Adrenal gland (tissue), 5 donors: ENCODE results near the gene SPOCK3.

Source experiments
- POLR2A ChIP-seq, 2 donors: fragments of 450-650 bp; IDR thresholded peaks; one replicate each; pipeline ENCODE4 v1.6.1; 2017; ENCODE audit warnings: antibody characterized with exemption in 2 of 2, mild to moderate bottlenecking in 2 of 2, moderate library complexity in 1 of 2
- TF ChIP-seq, protein P1 (sequence below), 6 experiments: fragments of 450-650 bp in 4 of 6; fragments of 200-600 bp in 2 of 6; sonication (generic) in 1 of 6; IDR thresholded peaks; 1 replicate in 5 of 6; 2 replicates in 1 of 6; pipeline versions ENCODE4 v1.5.1 to v1.8.0; 2016 to 2021; ENCODE audit warnings: antibody characterized with exemption in 6 of 6, mild to moderate bottlenecking in 2 of 6, moderate library complexity in 1 of 6
- donor health status: DM: no; HTN: no; CAD: no.

DNA sequence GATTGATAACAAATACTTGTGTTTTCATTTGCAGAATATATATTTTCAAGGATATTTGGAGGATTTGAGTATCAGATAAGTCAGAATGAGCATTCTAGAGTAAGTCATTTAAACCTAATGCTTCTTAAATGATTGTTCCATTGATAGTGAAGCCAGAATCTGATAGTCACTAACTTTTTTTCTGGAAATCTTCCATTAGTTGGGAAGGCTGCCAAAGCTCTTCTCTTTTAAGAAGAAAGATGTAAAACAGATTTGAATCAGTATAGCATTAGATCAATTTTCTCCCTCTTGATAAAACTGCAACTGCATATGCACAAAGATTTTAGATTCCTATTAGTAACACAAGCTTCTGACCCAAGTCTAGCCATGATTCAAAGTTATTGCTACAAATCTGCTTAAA, 256.7 kb downstream of the SPOCK3 start:
- TF ChIP-seq, protein P1, sequence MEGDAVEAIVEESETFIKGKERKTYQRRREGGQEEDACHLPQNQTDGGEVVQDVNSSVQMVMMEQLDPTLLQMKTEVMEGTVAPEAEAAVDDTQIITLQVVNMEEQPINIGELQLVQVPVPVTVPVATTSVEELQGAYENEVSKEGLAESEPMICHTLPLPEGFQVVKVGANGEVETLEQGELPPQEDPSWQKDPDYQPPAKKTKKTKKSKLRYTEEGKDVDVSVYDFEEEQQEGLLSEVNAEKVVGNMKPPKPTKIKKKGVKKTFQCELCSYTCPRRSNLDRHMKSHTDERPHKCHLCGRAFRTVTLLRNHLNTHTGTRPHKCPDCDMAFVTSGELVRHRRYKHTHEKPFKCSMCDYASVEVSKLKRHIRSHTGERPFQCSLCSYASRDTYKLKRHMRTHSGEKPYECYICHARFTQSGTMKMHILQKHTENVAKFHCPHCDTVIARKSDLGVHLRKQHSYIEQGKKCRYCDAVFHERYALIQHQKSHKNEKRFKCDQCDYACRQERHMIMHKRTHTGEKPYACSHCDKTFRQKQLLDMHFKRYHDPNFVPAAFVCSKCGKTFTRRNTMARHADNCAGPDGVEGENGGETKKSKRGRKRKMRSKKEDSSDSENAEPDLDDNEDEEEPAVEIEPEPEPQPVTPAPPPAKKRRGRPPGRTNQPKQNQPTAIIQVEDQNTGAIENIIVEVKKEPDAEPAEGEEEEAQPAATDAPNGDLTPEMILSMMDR (IDR thresholded peaks at IDR 0.05) = no peak
- TF ChIP-seq POLR2A (IDR thresholded peaks at IDR 0.05) = no peak
